ENCODE data around the gene UROC1.

Gene UROC1

DNA sequence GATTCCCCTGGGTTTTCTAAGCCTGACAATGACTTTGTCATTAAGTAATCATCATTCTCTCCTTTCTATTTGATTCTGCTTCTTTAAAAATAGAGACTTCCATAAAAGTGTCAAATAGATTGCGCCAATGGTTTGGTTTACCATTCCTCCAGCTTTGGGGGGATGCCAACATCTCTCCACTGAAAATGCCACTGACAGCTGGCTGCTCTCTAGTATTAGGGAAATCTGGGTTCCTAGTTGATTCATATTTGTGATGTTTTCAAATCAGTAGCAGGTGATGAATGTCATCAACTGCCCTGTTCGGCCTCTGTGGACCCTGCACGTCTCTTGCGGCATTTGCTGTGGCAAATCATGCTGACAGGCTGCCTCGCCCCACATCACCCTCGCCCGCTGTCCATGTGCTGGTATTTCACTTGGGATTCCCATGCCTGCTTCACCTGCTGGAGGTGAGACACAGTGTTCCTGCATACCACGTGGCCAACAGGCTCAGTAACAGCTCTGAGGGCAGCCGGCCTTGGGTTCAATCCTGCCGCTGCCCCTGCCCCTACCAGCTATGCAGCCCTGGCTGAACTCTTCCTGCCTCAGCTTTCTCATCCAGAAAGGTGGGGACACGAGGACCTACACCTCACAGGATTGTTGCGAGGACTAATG is 70.0 kb downstream of the UROC1 start:
- DNase-seq (ENCODE audit: low read depth) = no peak
- TF ChIP-seq, protein P1, sequence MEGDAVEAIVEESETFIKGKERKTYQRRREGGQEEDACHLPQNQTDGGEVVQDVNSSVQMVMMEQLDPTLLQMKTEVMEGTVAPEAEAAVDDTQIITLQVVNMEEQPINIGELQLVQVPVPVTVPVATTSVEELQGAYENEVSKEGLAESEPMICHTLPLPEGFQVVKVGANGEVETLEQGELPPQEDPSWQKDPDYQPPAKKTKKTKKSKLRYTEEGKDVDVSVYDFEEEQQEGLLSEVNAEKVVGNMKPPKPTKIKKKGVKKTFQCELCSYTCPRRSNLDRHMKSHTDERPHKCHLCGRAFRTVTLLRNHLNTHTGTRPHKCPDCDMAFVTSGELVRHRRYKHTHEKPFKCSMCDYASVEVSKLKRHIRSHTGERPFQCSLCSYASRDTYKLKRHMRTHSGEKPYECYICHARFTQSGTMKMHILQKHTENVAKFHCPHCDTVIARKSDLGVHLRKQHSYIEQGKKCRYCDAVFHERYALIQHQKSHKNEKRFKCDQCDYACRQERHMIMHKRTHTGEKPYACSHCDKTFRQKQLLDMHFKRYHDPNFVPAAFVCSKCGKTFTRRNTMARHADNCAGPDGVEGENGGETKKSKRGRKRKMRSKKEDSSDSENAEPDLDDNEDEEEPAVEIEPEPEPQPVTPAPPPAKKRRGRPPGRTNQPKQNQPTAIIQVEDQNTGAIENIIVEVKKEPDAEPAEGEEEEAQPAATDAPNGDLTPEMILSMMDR (conservative IDR thresholded peaks at IDR 0.05; ENCODE audit: low read depth, low read length) = no peak
- no peak overlapping the region for H3K4me3 ChIP-seq (ENCODE audit: low read depth, low read length)

- TF ChIP-seq, protein P1 (conservative IDR thresholded peaks at IDR 0.05; ENCODE audit: low read depth, low read length) = no peak
- H3K4me3 ChIP-seq (ENCODE audit: low read depth, low read length) = no peak overlapping the region
- DNase-seq (ENCODE audit: low read depth) = peak; percentile 30
These were observed 70.8 kb downstream of the UROC1 start for GRCh38 chr3:126446791-126447190.

DNA sequence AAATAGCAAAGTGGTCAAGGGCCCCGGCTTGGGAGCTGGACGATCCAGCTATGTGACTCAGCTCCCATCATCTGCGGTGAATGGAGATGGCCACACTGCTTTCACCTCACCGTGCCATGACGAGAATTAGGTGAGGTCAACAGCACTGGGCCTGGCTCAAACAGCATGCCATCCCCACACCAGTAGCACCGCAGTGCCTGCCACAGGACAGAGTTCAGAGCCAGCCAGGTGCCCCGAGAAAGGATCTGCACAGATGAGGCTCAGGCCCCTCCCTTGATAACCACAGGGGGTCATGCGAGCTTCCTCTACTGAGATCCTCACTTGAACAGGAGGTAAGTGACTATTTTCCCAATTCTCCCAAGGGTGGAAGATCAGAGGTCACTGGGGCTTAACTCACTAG is 71.3 kb downstream of the UROC1 start:
- TF ChIP-seq, protein P1 (conservative IDR thresholded peaks at IDR 0.05; ENCODE audit: low read depth, low read length) = no peak
- peak; percentile 11 for DNase-seq (ENCODE audit: low read depth)
- no peak overlapping the region for H3K4me3 ChIP-seq (ENCODE audit: low read depth, low read length)

- no peak for DNase-seq (ENCODE audit: low read depth)
- TF ChIP-seq, protein P1 (conservative IDR thresholded peaks at IDR 0.05; ENCODE audit: low read depth, low read length) = no peak
- no peak overlapping the region for H3K4me3 ChIP-seq (ENCODE audit: low read depth, low read length)
These were observed 72.1 kb downstream of the UROC1 start for GRCh38 chr3:126445506-126445905.

DNA sequence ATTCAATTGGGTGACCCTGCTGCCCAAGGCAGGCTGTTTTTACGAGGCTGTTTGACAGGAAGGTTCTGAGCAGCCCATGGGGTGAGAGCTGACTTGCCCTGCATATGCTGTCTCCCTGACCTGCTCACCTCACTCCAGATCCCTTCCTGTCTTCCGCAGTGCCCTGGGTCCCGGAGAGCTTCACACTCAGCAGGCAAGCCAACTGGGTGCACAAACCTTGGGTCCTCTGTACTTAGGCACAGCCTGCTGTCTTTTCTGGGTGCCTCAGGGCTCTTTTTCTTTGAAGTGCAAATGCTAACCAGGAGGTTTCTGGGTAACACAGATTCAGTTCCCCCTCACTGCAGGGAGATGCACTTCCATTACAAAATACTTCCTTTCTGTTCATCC is 74.7 kb downstream of the UROC1 start:
- TF ChIP-seq, protein P1 (conservative IDR thresholded peaks at IDR 0.05; ENCODE audit: low read depth, low read length) = no peak
- DNase-seq (ENCODE audit: low read depth) = no peak
- H3K4me3 ChIP-seq (ENCODE audit: low read depth, low read length) = no peak overlapping the region

GRCh38 chr3:126442094-126442855 is 75.3 kb downstream of the UROC1 start:
- no peak for DNase-seq (ENCODE audit: low read depth)
- TF ChIP-seq, protein P1 (conservative IDR thresholded peaks at IDR 0.05; ENCODE audit: low read depth, low read length) = no peak
- no peak overlapping the region for H3K4me3 ChIP-seq (ENCODE audit: low read depth, low read length)
